Posterior vena cava (tissue), 2 donors: ENCODE data around the gene CDH13. TPM values are rescaled to one million over a fixed set of nuclear protein-coding genes. Genes with fewer than 3 reads are reported as not detected.
A peak's percentile ranks its signal among the peaks of the same experiment; 100 is the strongest.

ENCODE experiments used
- DNase-seq: peaks from one replicate; pipeline ENCODE4 v3.0.0-alpha.2; 2020; ENCODE audit warnings: low spot score
- intact Hi-C, 2 donors: fragments of 100-400 bp; cut with DNase I; formaldehyde crosslinking; loops; one replicate each; pipeline versions ENCODE4 v1.14.1 to v1.14.2; 2022 to 2023
- long read RNA-seq, 2 donors: library from polyadenylated mRNA; unstranded; transcript quantifications; one replicate each; pipeline ENCODE4 v2.0.0, GENCODE V29; 2020 to 2021
- total RNA-seq, 2 donors: library from RNA; stranded (reverse); fragmentation: NEBNext Ultra II Directional; extraction: Animal tissue kit (Norgen Biotek cat#: 25700); gene quantifications; one replicate each; pipeline ENCODE4 v1.2.1, GENCODE V29; 2021
- donor health status: DM: yes; HTN: yes; CAD: no.
- donor health status: DM: yes; HTN: yes; CAD: no.

The CDH13 gene
- total RNA-seq = 10 to 100 TPM; 32.0 to 81.7 TPM
- long read RNA-seq, donor 1, partial matches to known transcripts = 17 of 25 reads
- long read RNA-seq, donor 1, other reads (novel, unspliced or antisense) = 8 of 25 reads
- long read RNA-seq, donor 2, partial matches to known transcripts = 90 of 113 reads
- long read RNA-seq, donor 2, other reads (novel, unspliced or antisense) = 23 of 113 reads

- DNase-seq = no peak
Observed at GRCh38 chr16:82626791-82627261, at the start of gene CDH13. Gene CDH13, plus strand, starts transcription at chr16:82626969.

GRCh38 chr16:82580298-82580890 is 46.4 kb upstream of the CDH13 start:
- intact Hi-C loops = no loop called here
- no peak for DNase-seq

More at GRCh38 chr16:82626791-82627261, at the start of gene CDH13:
- intact Hi-C loops = no loop called here

- intact Hi-C loops = no loop called here
- no peak for DNase-seq
Observed at GRCh38 chr16:82582975-82583374, 43.8 kb upstream of the CDH13 start.

- DNase-seq = no peak
- intact Hi-C loops = no loop called here
Observed at GRCh38 chr16:82583422-82583821, 43.3 kb upstream of the CDH13 start.

GRCh38 chr16:82584553-82585152 is 42.1 kb upstream of the CDH13 start:
- intact Hi-C loops = no loop called here
- no peak for DNase-seq

- intact Hi-C loops = no loop called here
Observed at GRCh38 chr16:82585675-82586074, 41.1 kb upstream of the CDH13 start.

GRCh38 chr16:82586130-82586529 is 40.6 kb upstream of the CDH13 start:
- no peak for DNase-seq
- intact Hi-C loops = no loop called here

More at GRCh38 chr16:82585675-82586074, 41.1 kb upstream of the CDH13 start:
- DNase-seq = no peak

GRCh38 chr16:82587289-82587688 is 39.5 kb upstream of the CDH13 start:
- no peak for DNase-seq
- intact Hi-C loops = no loop called here

GRCh38 chr16:82589407-82589806 is 37.4 kb upstream of the CDH13 start:
- intact Hi-C loops = no loop called here
- no peak for DNase-seq

GRCh38 chr16:82594114-82594513 is 32.7 kb upstream of the CDH13 start:
- no peak for DNase-seq
- intact Hi-C loops = no loop called here

- DNase-seq = no peak
- intact Hi-C loops = no loop called here
Observed at GRCh38 chr16:82598771-82599170, 28.0 kb upstream of the CDH13 start.

GRCh38 chr16:82601989-82602640 is 24.7 kb upstream of the CDH13 start:
- intact Hi-C loops = no loop called here
- no peak for DNase-seq

- intact Hi-C loops = no loop called here
- DNase-seq = no peak
Observed at GRCh38 chr16:82603784-82604411, 22.9 kb upstream of the CDH13 start.

- DNase-seq = peak; percentile 30
Observed at GRCh38 chr16:82605076-82605475, 21.7 kb upstream of the CDH13 start.

GRCh38 chr16:82605863-82606620 is 20.7 kb upstream of the CDH13 start:
- DNase-seq = peak; percentile 32
- intact Hi-C loops = no loop called here

More at GRCh38 chr16:82605076-82605475, 21.7 kb upstream of the CDH13 start:
- intact Hi-C loops = no loop called here

GRCh38 chr16:82609140-82609539 is 17.6 kb upstream of the CDH13 start:
- intact Hi-C loops = no loop called here
- DNase-seq = peak; percentile 41

- intact Hi-C loops = no loop called here
- DNase-seq = peak; percentile 8
Observed at GRCh38 chr16:82612263-82612662, 14.5 kb upstream of the CDH13 start.

GRCh38 chr16:82616356-82616755 is 10.4 kb upstream of the CDH13 start:
- DNase-seq = peak; percentile 3
- intact Hi-C loops = loop anchor here in 1 of 2 donors (5.0 kb wide), 1 partner anchor 576 kb away; no protein-coding TSS in a partner anchor

- DNase-seq = no peak
- intact Hi-C loops = no loop called here
Observed at GRCh38 chr16:82621781-82622180, 5.0 kb upstream of the CDH13 start.
